SK-N-SH (cell line): ENCODE results near the gene NEK9. TPM values are rescaled to one million over a fixed set of nuclear protein-coding genes. Genes with fewer than 3 reads are reported as not detected.

Experiments used
- CTCF ChIA-PET: fragments of 300-600, 350-600 bp; formaldehyde crosslinking; extraction: SDS; loops from one replicate; lab custom pipeline; 2021; lab: Yijun Ruan, JAX
- POLR2A ChIA-PET: fragments of 350-600 bp; sonication (Branson Sonifier 250); formaldehyde crosslinking; extraction: SDS; loops from one replicate; lab custom pipeline; 2020; ENCODE audit warnings: antibody characterized with exemption, inconsistent platforms; lab: Yijun Ruan, JAX
- DNase-seq: peaks from one replicate; pipeline ENCODE4 v3.0.0; 2012
- H2AFZ ChIP-seq: fragments of 200-600 bp; sonication (generic); 2 replicates; pipeline ENCODE4 v1.8.1; 2016; ENCODE audit warnings: antibody characterized with exemption, mild to moderate bottlenecking, low read depth
- H3F3A ChIP-seq: fragments of 200-600 bp; sonication (generic); replicated peaks from 2 replicates; pipeline ENCODE3; 2016; ENCODE audit warnings: antibody characterized with exemption, mild to moderate bottlenecking; ENCODE audit not compliant: insufficient read depth
- H3K27ac ChIP-seq, 2 experiments: fragments of 200-500 bp in 1 of 2; fragments of 200-600 bp in 1 of 2; sonication (Bioruptor generic) in 1 of 2; sonication (generic), shearing (Covaris generic) in 1 of 2; 2 replicates each; pipeline versions ENCODE4 v1.5.1 to v1.6.1; 2014 to 2016; ENCODE audit warnings: low read depth in 2 of 2, inconsistent platforms in 1 of 2, low read length in 1 of 2, mild to moderate bottlenecking in 1 of 2, mixed read lengths in 1 of 2
- H3K27me3 ChIP-seq: fragments of 200-600 bp; sonication (generic), shearing (Covaris generic); 2 replicates; pipeline ENCODE4 v1.6.1; 2016; ENCODE audit warnings: mixed run types; ENCODE audit not compliant: insufficient read depth
- H3K36me3 ChIP-seq, 2 experiments: fragments of 200-500 bp in 1 of 2; fragments of 200-600 bp in 1 of 2; sonication (Bioruptor generic) in 1 of 2; sonication (generic) in 1 of 2; replicated peaks in 1 of 2; 2 replicates each; pipeline versions ENCODE3 to v1.5.1; 2014 to 2016; ENCODE audit warnings: low read length in 1 of 2, mild to moderate bottlenecking in 1 of 2; ENCODE audit not compliant: insufficient read depth in 2 of 2, control insufficient read depth in 1 of 2
- H3K4me1 ChIP-seq, 2 experiments: fragments of 200-500 bp in 1 of 2; fragments of 200-600 bp in 1 of 2; sonication (Bioruptor generic) in 1 of 2; sonication (generic), shearing (Covaris generic) in 1 of 2; 2 replicates each; pipeline versions ENCODE4 v1.5.1 to v1.6.1; 2014 to 2016; ENCODE audit warnings: low read depth in 1 of 2, low read length in 1 of 2, mixed run types in 1 of 2; ENCODE audit not compliant: insufficient read depth in 2 of 2, control insufficient read depth in 1 of 2
- H3K4me2 ChIP-seq: fragments of 200-600 bp; sonication (generic), shearing (Covaris generic); 2 replicates; pipeline ENCODE4 v1.6.1; 2017; ENCODE audit warnings: mixed run types
- H3K4me3 ChIP-seq, 2 experiments: fragments of 200-500 bp in 1 of 2; fragments of 200-600 bp in 1 of 2; sonication (Bioruptor generic) in 1 of 2; sonication (generic), shearing (Covaris generic) in 1 of 2; 2 replicates each; pipeline versions ENCODE4 v1.5.1 to v1.8.1; 2014 to 2016; ENCODE audit warnings: low read depth in 2 of 2, inconsistent platforms in 1 of 2, low read length in 1 of 2, mild to moderate bottlenecking in 1 of 2, mixed read lengths in 1 of 2, moderate library complexity in 1 of 2
- H3K79me2 ChIP-seq: fragments of 200-600 bp; sonication (generic); 2 replicates; pipeline ENCODE4 v1.8.1; 2017; ENCODE audit warnings: mild to moderate bottlenecking; ENCODE audit not compliant: insufficient read depth
- H3K9ac ChIP-seq: fragments of 200-600 bp; sonication (generic); 2 replicates; pipeline ENCODE4 v1.6.1; 2017; ENCODE audit warnings: mixed run types
- H3K9me2 ChIP-seq: fragments of 200-600 bp; sonication (generic); 2 replicates; pipeline ENCODE4 v1.6.1; 2017; ENCODE audit warnings: mixed run types
- H3K9me3 ChIP-seq: fragments of 200-600 bp; sonication (generic); 2 replicates; pipeline ENCODE4 v1.6.1; 2017; ENCODE audit warnings: mixed run types, mild to moderate bottlenecking, moderate library complexity
- H4K20me1 ChIP-seq: fragments of 200-600 bp; sonication (generic); 2 replicates; pipeline ENCODE4 v1.6.1; 2017; ENCODE audit warnings: mild to moderate bottlenecking, mixed run types; ENCODE audit not compliant: insufficient read depth
- CHD2 ChIP-seq: fragments of 150-350 bp; IDR thresholded peaks from 2 replicates; pipeline ENCODE4 v1.6.1; 2018; ENCODE audit warnings: low read length; ENCODE audit not compliant: partially characterized antibody
- CTCF ChIP-seq: fragments of 200-600 bp; sonication (generic); IDR thresholded peaks from 2 replicates; pipeline ENCODE4 v1.6.1; 2017; ENCODE audit warnings: antibody characterized with exemption, mild to moderate bottlenecking, moderate library complexity
- ELF1 ChIP-seq: IDR thresholded peaks from 2 replicates; pipeline ENCODE4 v1.4.0; 2012
- EP300 ChIP-seq, 2 experiments: IDR thresholded peaks; 2 replicates each; pipeline versions ENCODE4 v1.4.0 to v1.6.1; 2012; ENCODE audit warnings: borderline replicate concordance in 1 of 2, low read depth in 1 of 2, low read length in 1 of 2
- FOSL2 ChIP-seq: IDR thresholded peaks from 2 replicates; pipeline ENCODE4 v1.4.0; 2012; ENCODE audit warnings: low read depth, mild to moderate bottlenecking, moderate library complexity, borderline replicate concordance
- FOXM1 ChIP-seq: IDR thresholded peaks from 2 replicates; pipeline ENCODE4 v1.4.0; 2012; ENCODE audit warnings: low read depth, mild to moderate bottlenecking
- GABPA ChIP-seq: IDR thresholded peaks from 2 replicates; pipeline ENCODE4 v1.4.0; 2012; ENCODE audit warnings: low read depth, mild to moderate bottlenecking
- GATA2 ChIP-seq: sonication (generic); formaldehyde crosslinking; IDR thresholded peaks from 2 replicates; pipeline ENCODE4 v1.5.0; 2020; ENCODE audit warnings: mild to moderate bottlenecking, missing genetic modification reagents
- IRF3 ChIP-seq: fragments of 150-350 bp; IDR thresholded peaks from 2 replicates; pipeline ENCODE4 v1.6.1; 2016; ENCODE audit warnings: mild to moderate bottlenecking, low read depth, low read length
- MAX ChIP-seq: IDR thresholded peaks from 2 replicates; pipeline ENCODE4 v1.4.0; 2012; ENCODE audit warnings: low read depth
- NFIC ChIP-seq: IDR thresholded peaks from 2 replicates; pipeline ENCODE4 v1.4.0; 2012; ENCODE audit warnings: borderline replicate concordance
- NRF1 ChIP-seq: IDR thresholded peaks from 2 replicates; pipeline ENCODE4 v1.6.1; 2012; ENCODE audit warnings: low read depth, mild to moderate bottlenecking, low read length
- POLR2AphosphoS5 ChIP-seq: IDR thresholded peaks from 2 replicates; pipeline ENCODE4 v1.6.1; 2012; ENCODE audit warnings: low read depth, low read length
- SIN3A ChIP-seq: IDR thresholded peaks from 2 replicates; pipeline ENCODE4 v1.6.1; 2012; ENCODE audit warnings: low read depth, mild to moderate bottlenecking, low read length, moderate library complexity, borderline replicate concordance
- TAF1 ChIP-seq: IDR thresholded peaks from 2 replicates; pipeline ENCODE4 v1.6.1; 2012; ENCODE audit warnings: low read depth, mild to moderate bottlenecking, low read length, moderate library complexity, borderline replicate concordance
- YY1 ChIP-seq: IDR thresholded peaks from 2 replicates; pipeline ENCODE4 v1.4.0; 2012; ENCODE audit warnings: low read depth, mild to moderate bottlenecking
- WGBS: methylation state at CpG from one replicate; pipeline ENCODE4 v1.1.6; 2017; ENCODE audit warnings: low lambda C conversion rate; 5-methylcytosine and 5-hydroxymethylcytosine counted together
- polyA plus RNA-seq, 3 experiments: library from polyadenylated mRNA; depleted of rRNA; stranded (reverse); fragments of >200 nt; gene quantifications; 2 replicates each; pipeline ENCODE4 v1.2.3, GENCODE V29; 2012
- TF ChIP-seq, protein P1 (sequence below): fragments of 150-350 bp; IDR thresholded peaks from 2 replicates; pipeline ENCODE4 v1.6.1; 2017; ENCODE audit warnings: antibody characterized with exemption, low read length, low read depth, borderline replicate concordance
- TF ChIP-seq, protein P2 (sequence below): IDR thresholded peaks from 2 replicates; pipeline ENCODE4 v1.4.0; 2012; ENCODE audit warnings: low read depth, borderline replicate concordance
- TF ChIP-seq, protein P3 (sequence below): IDR thresholded peaks from 2 replicates; pipeline ENCODE4; 2012

Gene NEK9
- polyA plus RNA-seq, 1 of the 3 experiments (the other 2 are of a cell fraction): 48.1 TPM

GRCh38 chr14:75126679-75127473 is at the start of gene NEK9 (continued):
- 0 out of 4 replicates have a peak, but pooled peaks of 1 of the 2 experiments have one; percentile 15 for TF ChIP-seq EP300 (IDR thresholded peaks at IDR 0.05; ENCODE audit: borderline replicate concordance in 1 of 2, low read depth in 1 of 2, low read length in 1 of 2)
- TF ChIP-seq TAF1: peak; percentile 91
- TF ChIP-seq YY1: peak; percentile 84
- peak; percentile 56; the same call in 1 of the 2 replicates for TF ChIP-seq SIN3A
- peak; percentile 79 for TF ChIP-seq CHD2
- 0 out of 2 replicates have a peak, but pooled peaks have one; percentile 46 for TF ChIP-seq ELF1
- TF ChIP-seq, protein P1, sequence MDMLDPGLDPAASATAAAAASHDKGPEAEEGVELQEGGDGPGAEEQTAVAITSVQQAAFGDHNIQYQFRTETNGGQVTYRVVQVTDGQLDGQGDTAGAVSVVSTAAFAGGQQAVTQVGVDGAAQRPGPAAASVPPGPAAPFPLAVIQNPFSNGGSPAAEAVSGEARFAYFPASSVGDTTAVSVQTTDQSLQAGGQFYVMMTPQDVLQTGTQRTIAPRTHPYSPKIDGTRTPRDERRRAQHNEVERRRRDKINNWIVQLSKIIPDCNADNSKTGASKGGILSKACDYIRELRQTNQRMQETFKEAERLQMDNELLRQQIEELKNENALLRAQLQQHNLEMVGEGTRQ: no peak
- no peak for TF ChIP-seq NRF1
- TF ChIP-seq FOSL2: no peak
- TF ChIP-seq FOXM1: no peak
- TF ChIP-seq MAX: peak; percentile 87
- no peak for TF ChIP-seq GATA2 (CRISPR knock-in tag)
- no peak for TF ChIP-seq NFIC
- TF ChIP-seq, all 33 proteins: peak for 13

DNA sequence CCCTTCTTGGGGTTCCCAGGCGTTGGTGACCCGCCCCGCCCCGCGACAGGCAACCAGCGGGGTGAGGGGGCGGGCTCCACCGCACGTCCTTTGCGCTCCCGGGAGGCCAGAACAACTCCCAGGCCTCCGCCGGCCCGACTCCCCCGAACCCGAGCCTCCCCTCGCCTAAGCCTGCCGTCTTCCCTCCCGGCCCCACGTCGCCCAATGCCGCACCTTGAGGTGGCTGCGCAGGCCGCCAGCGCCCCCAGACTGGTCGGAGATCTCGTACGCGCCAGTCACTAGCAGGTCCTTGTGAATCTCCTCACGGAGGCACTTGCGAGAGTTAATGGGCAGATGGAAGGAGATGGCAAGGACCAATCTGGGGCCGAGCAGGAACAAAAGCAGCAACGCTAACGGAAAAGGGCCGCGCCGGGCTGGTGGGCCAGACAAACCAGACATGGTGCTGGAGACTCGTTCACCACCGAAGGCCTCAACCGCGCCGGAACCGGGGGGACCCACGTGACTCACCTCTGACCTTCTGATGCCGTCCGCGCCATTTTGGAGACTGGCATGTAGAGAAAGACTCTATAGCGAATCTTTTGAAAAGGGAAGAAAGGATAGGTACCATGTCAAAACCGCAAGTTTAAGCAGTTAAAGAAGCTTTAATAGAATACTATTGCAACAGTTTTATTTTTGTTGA is 49.4 kb upstream of the NEK9 start, which contains the start of gene TMED10:
Gene TMED10 (minus strand): TSS at position 471 of the 679 bp plus-strand sequence. CDS start 33 bp downstream, at position 438.
- peak within 1 kb of the TSS; percentile 89; the same call in 1 of the 2 replicates for H2AFZ ChIP-seq
- CTCF ChIA-PET: interaction anchor here (1.0 kb wide), 2 partner anchors 108 to 123 kb away, joined by 3 read pairs; no protein-coding TSS in a partner anchor
- 1% methylated on average over 41 of the region's 49 CpGs for WGBS
- H3K4me3 ChIP-seq: peak within 1 kb of the TSS; percentile 83 to 91
- peak within 1 kb of the TSS; percentile 95 to 98 for H3K27ac ChIP-seq
- H3K4me2 ChIP-seq: peak within 1 kb of the TSS; percentile 80
- peaks cover 28% of the 10 kb centered on the region for H4K20me1 ChIP-seq
- POLR2A ChIA-PET: interaction anchor here (1.2 kb wide), 1 partner anchor 118 kb away, joined by 3 read pairs; no protein-coding TSS in a partner anchor
- peaks cover 51% of the 10 kb centered on the region for H3K79me2 ChIP-seq
- peaks cover 0 to 3% of the 10 kb centered on the region in 2 experiments for H3K36me3 ChIP-seq
- peak; percentile 92 for DNase-seq
- H3K27me3 ChIP-seq: no peaks in the 10 kb centered on the region
- peak within 1 kb of the TSS; percentile 99 for H3K9ac ChIP-seq
- H3K9me3 ChIP-seq: no peaks in the 10 kb centered on the region
- H3F3A ChIP-seq: no peaks in the 10 kb centered on the region
- H3K9me2 ChIP-seq: no peaks in the 10 kb centered on the region
- TF ChIP-seq CTCF (no peak; the same call in 1 of the 2 replicates), IRF3 (no peak), CHD2 (peak; percentile 87), POLR2AphosphoS5 (peak; percentile 37; the same call in 1 of the 2 replicates), NFIC (no peak), YY1 (peak; percentile 100), ELF1 (peak; percentile 51; the same call in 1 of the 2 replicates), EP300 (IDR thresholded peaks at IDR 0.05; ENCODE audit: borderline replicate concordance in 1 of 2, low read depth in 1 of 2, low read length in 1 of 2) (no peak), TAF1 (peak; percentile 47; the same call in 1 of the 2 replicates), GABPA (peak; percentile 97), MAX (peak; percentile 86)
- TF ChIP-seq, protein P2, sequence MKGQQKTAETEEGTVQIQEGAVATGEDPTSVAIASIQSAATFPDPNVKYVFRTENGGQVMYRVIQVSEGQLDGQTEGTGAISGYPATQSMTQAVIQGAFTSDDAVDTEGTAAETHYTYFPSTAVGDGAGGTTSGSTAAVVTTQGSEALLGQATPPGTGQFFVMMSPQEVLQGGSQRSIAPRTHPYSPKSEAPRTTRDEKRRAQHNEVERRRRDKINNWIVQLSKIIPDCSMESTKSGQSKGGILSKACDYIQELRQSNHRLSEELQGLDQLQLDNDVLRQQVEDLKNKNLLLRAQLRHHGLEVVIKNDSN: peak; percentile 99
- TF ChIP-seq, protein P1: peak; percentile 74
- TF ChIP-seq, protein P3, sequence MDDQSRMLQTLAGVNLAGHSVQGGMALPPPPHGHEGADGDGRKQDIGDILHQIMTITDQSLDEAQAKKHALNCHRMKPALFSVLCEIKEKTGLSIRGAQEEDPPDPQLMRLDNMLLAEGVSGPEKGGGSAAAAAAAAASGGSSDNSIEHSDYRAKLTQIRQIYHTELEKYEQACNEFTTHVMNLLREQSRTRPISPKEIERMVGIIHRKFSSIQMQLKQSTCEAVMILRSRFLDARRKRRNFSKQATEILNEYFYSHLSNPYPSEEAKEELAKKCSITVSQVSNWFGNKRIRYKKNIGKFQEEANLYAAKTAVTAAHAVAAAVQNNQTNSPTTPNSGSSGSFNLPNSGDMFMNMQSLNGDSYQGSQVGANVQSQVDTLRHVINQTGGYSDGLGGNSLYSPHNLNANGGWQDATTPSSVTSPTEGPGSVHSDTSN: no peak
- TF ChIP-seq, all 33 proteins: peak for 9
- H3K4me1 ChIP-seq: no peaks in the 10 kb centered on the region; a peak in 2 of 4 replicates
